HepG2 (cell line): ENCODE data around the gene SSX2IP. TPM values are rescaled to one million over a fixed set of nuclear protein-coding genes. Genes with fewer than 3 reads are reported as not detected.

Experiments
- ATAC-seq: fragments of 200-7000 bp; cut with Tn5 transposase; 3 replicates; pipeline ENCODE4 v1.9.1; 2020; ENCODE audit warnings: mild to moderate bottlenecking, moderate library complexity
- BruUV-seq: library from RNA; stranded (reverse); fragments of 400-500 nt; replicated peaks from 2 replicates; lab custom pipeline; 2021; lab: Mats Ljungman, UMichigan
- CTCF ChIA-PET: fragments of 300-600 bp; formaldehyde crosslinking; extraction: SDS; loops from one replicate; lab custom pipeline; 2021; ENCODE audit warnings: low total read pairs, inconsistent platforms, low intra/inter-chr PET ratio; lab: Yijun Ruan, JAX
- POLR2A ChIA-PET: fragments of 350-600 bp; sonication (Branson Sonifier 250); formaldehyde crosslinking; loops from one replicate; lab custom pipeline; 2020; ENCODE audit warnings: antibody characterized with exemption, inconsistent platforms; lab: Yijun Ruan, JAX
- DNase-seq: peaks from one replicate; pipeline ENCODE4 v3.0.0-alpha.2; 2015; ENCODE audit warnings: low spot score
- FAIRE-seq: peaks from 3 replicates; lab custom pipeline; 2011; peaks lifted over from hg19 to GRCh38; lab: Jason Lieb, UNC
- H2AFZ ChIP-seq: one replicate; pipeline ENCODE4 v1.6.1; 2011; ENCODE audit warnings: low read length, inconsistent platforms
- H3K27ac ChIP-seq: fragments of 300-600 bp; 3 replicates; pipeline ENCODE4 v1.8.0; 2011; ENCODE audit warnings: mixed run types, mild to moderate bottlenecking, mixed read lengths, low read length, inconsistent platforms; ENCODE audit not compliant: insufficient read depth; ENCODE audit errors: extremely low read length
- H3K27me3 ChIP-seq, 2 experiments: fragments of 200-600 bp in 1 of 2; 2 replicates in 1 of 2; 3 replicates in 1 of 2; pipeline versions ENCODE4 v1.6.0 to v1.8.0; 2011; ENCODE audit warnings: low read length in 2 of 2, mild to moderate bottlenecking in 2 of 2, moderate library complexity in 2 of 2, inconsistent platforms in 1 of 2; ENCODE audit not compliant: insufficient read depth in 2 of 2, control insufficient read depth in 1 of 2
- H3K36me3 ChIP-seq, 2 experiments: fragments of 200-600 bp in 1 of 2; replicated peaks in 1 of 2; 2 replicates in 1 of 2; 3 replicates in 1 of 2; pipeline versions ENCODE4 v1.5.1 to v1.8.0; 2011; ENCODE audit warnings: low read length in 2 of 2, inconsistent platforms in 1 of 2; ENCODE audit not compliant: insufficient read depth in 2 of 2, control insufficient read depth in 1 of 2
- H3K4me1 ChIP-seq: 2 replicates; pipeline ENCODE4 v1.5.1; 2012; ENCODE audit warnings: low read length, inconsistent platforms; ENCODE audit not compliant: insufficient read depth
- H3K4me2 ChIP-seq: 2 replicates; pipeline ENCODE4 v1.6.0; 2011; ENCODE audit warnings: low read depth, low read length, inconsistent platforms
- H3K4me3 ChIP-seq, 3 experiments: fragments of 200-600 bp in 1 of 3; sonication (generic), shearing (Covaris generic) in 1 of 3; replicated peaks in 1 of 3; 2 replicates each; pipeline ENCODE4 v1.5.1; 2011 to 2016; ENCODE audit warnings: low read length in 3 of 3, inconsistent platforms in 2 of 3, low read depth in 2 of 3, mild to moderate bottlenecking in 2 of 3, control low read depth in 1 of 3, mixed read lengths in 1 of 3; ENCODE audit not compliant: insufficient read depth in 1 of 3
- H3K79me2 ChIP-seq: one replicate; pipeline ENCODE4 v1.6.1; 2011; ENCODE audit warnings: low read length, inconsistent platforms; ENCODE audit not compliant: insufficient read depth
- H3K9ac ChIP-seq: 2 replicates; pipeline ENCODE4 v1.6.0; 2011; ENCODE audit warnings: mild to moderate bottlenecking, low read depth, low read length, inconsistent platforms; ENCODE audit not compliant: insufficient read depth
- H3K9me3 ChIP-seq: 2 replicates; pipeline ENCODE4 v1.5.1; 2012; ENCODE audit warnings: mild to moderate bottlenecking, low read length
- H4K20me1 ChIP-seq: 2 replicates; pipeline ENCODE4 v1.6.0; 2011; ENCODE audit warnings: inconsistent platforms, mild to moderate bottlenecking, low read length, moderate library complexity; ENCODE audit not compliant: insufficient read depth
- BCL6 ChIP-seq: IDR thresholded peaks from 2 replicates; pipeline ENCODE4 v1.6.1; 2016; ENCODE audit warnings: missing genetic modification reagents, missing compliant biosample characterization
- CSRNP1 ChIP-seq: sonication (generic); formaldehyde crosslinking; IDR thresholded peaks from 2 replicates; pipeline ENCODE4 v1.8.1; 2023; ENCODE audit warnings: mild to moderate bottlenecking, missing genetic modification reagents
- DRAP1 ChIP-seq: IDR thresholded peaks from 2 replicates; pipeline ENCODE4 v1.6.1; 2016; ENCODE audit warnings: missing genetic modification reagents, missing compliant biosample characterization
- ELF3 ChIP-seq: IDR thresholded peaks from 2 replicates; pipeline ENCODE4 v1.6.1; 2016; ENCODE audit warnings: missing genetic modification reagents, missing compliant biosample characterization
- ESRRA ChIP-seq: sonication (generic); formaldehyde crosslinking; IDR thresholded peaks from 2 replicates; pipeline ENCODE4 v1.5.1; 2020; ENCODE audit warnings: mild to moderate bottlenecking, low read depth, missing genetic modification reagents
- FOXP1 ChIP-seq, 2 experiments: fragments of 450-650 bp in 1 of 2; IDR thresholded peaks; 2 replicates each; pipeline ENCODE4 v1.6.1; 2017 to 2018; ENCODE audit warnings: antibody characterized with exemption in 1 of 2
- MAFF ChIP-seq: IDR thresholded peaks from 2 replicates; pipeline ENCODE4 v1.6.1; 2011; ENCODE audit warnings: low read depth, low read length, improper control_type of control experiment
- MAFK ChIP-seq, 2 experiments: IDR thresholded peaks in 1 of 2; conservative IDR thresholded peaks in 1 of 2; 2 replicates each; pipeline ENCODE4 v1.6.1; 2011; ENCODE audit warnings: improper control_type of control experiment in 2 of 2, low read length in 2 of 2
- ZBTB34 ChIP-seq: sonication (generic); formaldehyde crosslinking; IDR thresholded peaks from 2 replicates; pipeline ENCODE4 v1.8.0; 2022; ENCODE audit warnings: mild to moderate bottlenecking, missing genetic modification reagents
- ZGPAT ChIP-seq: IDR thresholded peaks from 2 replicates; pipeline ENCODE4 v1.6.1; 2016; ENCODE audit warnings: mild to moderate bottlenecking
- ZMYM4 ChIP-seq: sonication (generic); formaldehyde crosslinking; IDR thresholded peaks from 2 replicates; pipeline ENCODE4 v1.8.1; 2023; ENCODE audit warnings: mild to moderate bottlenecking, missing genetic modification reagents
- ZNF549 ChIP-seq: sonication (generic); formaldehyde crosslinking; IDR thresholded peaks from 2 replicates; pipeline ENCODE4 v1.5.0; 2020; ENCODE audit warnings: missing genetic modification reagents
- ZNF7 ChIP-seq: IDR thresholded peaks from 2 replicates; pipeline ENCODE4 v1.6.1; 2016; ENCODE audit warnings: missing biosample characterization, missing genetic modification reagents
- WGBS: methylation state at CpG from one replicate; pipeline ENCODE4 v1.1.6; 2017; ENCODE audit warnings: low lambda C conversion rate; 5-methylcytosine and 5-hydroxymethylcytosine counted together
- in situ Hi-C: cut with HindIII; loops from 2 replicates; pipeline ENCODE4 v1.10.0; 2017; ENCODE audit warnings: low pct_unique_long_range_greater_than_20kb; ENCODE audit not compliant: extremely low pct_ligation_motif_present
- intact Hi-C: fragments of 100-400 bp; cut with micrococcal nuclease; formaldehyde crosslinking; loops from one replicate; pipeline ENCODE4 v1.10.0; 2022; ENCODE audit not compliant: unreplicated experiment
- polyA plus RNA-seq, 8 experiments: library from polyadenylated mRNA; depleted of rRNA in 3 of 8; stranded (reverse) in 7 of 8; unstranded in 1 of 8; fragments of >200 nt; fragmentation: Illumina TruSeq in 4 of 8; extraction: Trizol in 4 of 8; gene quantifications; 2 replicates each; pipeline versions ENCODE4 v1.2.1 to v1.2.3, GENCODE V29; 2011 to 2016; ENCODE audit warnings: low read depth in 4 of 8, missing spikeins in 1 of 8, mixed read lengths in 1 of 8; ENCODE audit not compliant: insufficient read depth in 1 of 8
- total RNA-seq, 5 experiments: library from RNA; depleted of rRNA; stranded (reverse); fragments of >200 nt; fragmentation: Illumina TruSeq; extraction: Trizol; gene quantifications; 2 replicates each; pipeline ENCODE4 v1.2.3, GENCODE V29; 2016; ENCODE audit warnings: low read depth in 1 of 5

SSX2IP gene
- total and polyA plus RNA-seq, 2 of the 13 experiments (the other 11 are each of a cell fraction or from before 2014, with no cell fraction given), result 2.7 to 23.7 TPM

GRCh38 chr1:84721152-84721551, 30.9 kb upstream of the SSX2IP start:
- H3K4me2 ChIP-seq, result peak overlapping the region; percentile 63
- whole genome bisulfite sequencing, result 71% methylated on average over 2 of the region's 2 CpGs
- peak overlapping the region; percentile 82 for H3K27ac ChIP-seq
- H4K20me1 ChIP-seq, result no peaks in the 10 kb centered on the region
- H3K4me1 ChIP-seq, result peaks cover 53% of the 10 kb centered on the region
- DNase-seq (peak; percentile 6), FAIRE-seq (no peak), ATAC-seq (no peak)
- H3K4me3 ChIP-seq, result no peak overlapping the region
- ChIA-PET CTCF (no interaction called here), POLR2A (no interaction called here)
- in situ Hi-C loops, result no loop called here
- intact Hi-C loops, result no loop called here
- no TSS peak for BruUV-seq
- no peak overlapping the region for H2AFZ ChIP-seq
- H3K36me3 ChIP-seq, result no peaks in the 10 kb centered on the region
- no peaks in the 10 kb centered on the region for H3K9me3 ChIP-seq
- no peaks in the 10 kb centered on the region for H3K79me2 ChIP-seq
- H3K27me3 ChIP-seq, result no peaks in the 10 kb centered on the region
- H3K9ac ChIP-seq, result no peak overlapping the region
- no peak for TF ChIP-seq ZGPAT (CRISPR knock-in tag)
- TF ChIP-seq MAFF, result peak; percentile 58; the same call in 1 of the 2 replicates
- peak; percentile 56 to 66; a peak in 3 of 4 replicates for TF ChIP-seq MAFK (conservative IDR thresholded peaks at IDR 0.05 in 1 of 2, IDR thresholded peaks at IDR 0.05 in 1 of 2; ENCODE audit: low read length in 2 of 2)
- TF ChIP-seq ZNF7 (CRISPR knock-in tag), result no peak

- Histone ChIP-seq H3K4me3 (peak overlapping the region; percentile 19 to 42 (median 21); a peak in 4 of 6 replicates), H4K20me1 (no peaks in the 10 kb centered on the region), H3K4me1 (peaks cover 53% of the 10 kb centered on the region), H2AFZ (no peak overlapping the region), H3K27me3 (no peaks in the 10 kb centered on the region), H3K9me3 (no peaks in the 10 kb centered on the region), H3K9ac (peak overlapping the region; percentile 48; the same call in 1 of the 2 replicates), H3K4me2 (peak overlapping the region; percentile 63), H3K27ac (peak overlapping the region; percentile 82), H3K36me3 (no peaks in the 10 kb centered on the region), H3K79me2 (no peaks in the 10 kb centered on the region)
- in situ Hi-C loops (no loop called here), intact Hi-C loops (loop anchor here (1.0 kb wide), 1 partner anchor 29 kb away; no protein-coding TSS in a partner anchor)
- ATAC-seq (peak; percentile 89), DNase-seq (peak; percentile 83), FAIRE-seq (peak; percentile 72)
- ChIA-PET CTCF (no interaction called here), POLR2A (interaction anchor here (1.0 to 1.5 kb wide), 3 partner anchors 30 to 214 kb away, joined by 3 to 4 read pairs (median 3); partner anchors contain the start of genes CTBS, GNG5, SPATA1 and SSX2IP)
- BruUV-seq, result TSS peak; percentile 98
- 2% methylated on average over 5 of the region's 5 CpGs for WGBS
- TF ChIP-seq ZNF549 (CRISPR knock-in tag) (no peak), CSRNP1 (no peak), ELF3 (CRISPR knock-in tag) (peak; percentile 40; the same call in 1 of the 2 replicates), FOXP1 (IDR thresholded peaks at IDR 0.05) (no peak), FOXP1 (CRISPR knock-in tag; IDR thresholded peaks at IDR 0.05) (peak; percentile 59), ZBTB34 (peak; percentile 55; the same call in 1 of the 2 replicates), ZMYM4 (CRISPR knock-in tag) (peak; percentile 24; the same call in 1 of the 2 replicates), BCL6 (CRISPR knock-in tag) (peak; percentile 82), ESRRA (CRISPR knock-in tag) (peak; percentile 40; the same call in 1 of the 2 replicates), DRAP1 (peak; percentile 31; the same call in 1 of the 2 replicates)
Observed at GRCh38 chr1:84720221-84720780, 30.0 kb upstream of the SSX2IP start.
